ENCODE results near the gene TRIM21.

DNA sequence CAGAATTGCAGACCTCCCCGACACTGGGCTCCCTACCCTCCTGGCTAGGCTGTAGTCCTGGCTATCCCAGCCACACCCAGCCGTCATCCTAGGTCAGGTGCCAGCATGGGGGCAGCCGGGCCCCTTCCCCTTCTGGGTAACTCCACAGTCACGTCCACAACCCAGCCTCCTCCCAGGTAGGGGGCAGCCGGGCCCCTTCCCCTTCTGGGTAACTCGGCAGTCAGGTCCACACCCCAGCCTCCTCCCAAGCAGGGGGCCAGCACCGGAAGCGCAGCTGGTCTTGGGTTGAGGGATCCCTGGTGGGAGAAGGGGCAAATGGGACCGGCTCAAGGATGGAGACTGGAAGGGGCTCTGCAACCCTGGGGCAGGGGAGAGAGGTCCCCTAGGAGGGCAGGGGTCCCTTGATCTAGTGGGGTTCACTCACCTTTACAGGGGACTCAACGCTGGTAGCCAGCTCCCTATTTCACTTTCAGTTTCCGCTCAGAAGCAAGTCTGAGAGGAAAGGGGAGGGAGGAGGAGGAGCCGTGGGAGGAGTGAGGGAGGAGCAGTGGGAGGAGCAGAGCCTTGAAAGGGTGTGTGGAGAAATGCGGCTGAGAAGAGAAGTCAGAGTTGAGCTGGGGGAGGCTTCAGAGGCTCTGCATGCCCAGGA, at the start of gene TRIM21:
- TF ChIP-seq, protein P1, sequence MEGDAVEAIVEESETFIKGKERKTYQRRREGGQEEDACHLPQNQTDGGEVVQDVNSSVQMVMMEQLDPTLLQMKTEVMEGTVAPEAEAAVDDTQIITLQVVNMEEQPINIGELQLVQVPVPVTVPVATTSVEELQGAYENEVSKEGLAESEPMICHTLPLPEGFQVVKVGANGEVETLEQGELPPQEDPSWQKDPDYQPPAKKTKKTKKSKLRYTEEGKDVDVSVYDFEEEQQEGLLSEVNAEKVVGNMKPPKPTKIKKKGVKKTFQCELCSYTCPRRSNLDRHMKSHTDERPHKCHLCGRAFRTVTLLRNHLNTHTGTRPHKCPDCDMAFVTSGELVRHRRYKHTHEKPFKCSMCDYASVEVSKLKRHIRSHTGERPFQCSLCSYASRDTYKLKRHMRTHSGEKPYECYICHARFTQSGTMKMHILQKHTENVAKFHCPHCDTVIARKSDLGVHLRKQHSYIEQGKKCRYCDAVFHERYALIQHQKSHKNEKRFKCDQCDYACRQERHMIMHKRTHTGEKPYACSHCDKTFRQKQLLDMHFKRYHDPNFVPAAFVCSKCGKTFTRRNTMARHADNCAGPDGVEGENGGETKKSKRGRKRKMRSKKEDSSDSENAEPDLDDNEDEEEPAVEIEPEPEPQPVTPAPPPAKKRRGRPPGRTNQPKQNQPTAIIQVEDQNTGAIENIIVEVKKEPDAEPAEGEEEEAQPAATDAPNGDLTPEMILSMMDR (IDR thresholded peaks at IDR 0.05; ENCODE audit: low read length): no peak
- TF ChIP-seq EZH2 (optimal IDR thresholded peaks at IDR 0.05; ENCODE audit: low read depth, low read length): no peak
- no peak for TF ChIP-seq EZH2phosphoT487 (IDR thresholded peaks at IDR 0.05; ENCODE audit: low read length)
